Keratinocyte (primary cell): ENCODE measurements around the gene SELENOT.

Experiments used
- EZH2 ChIP-seq: IDR thresholded peaks from one replicate; pipeline ENCODE4 v1.6.1; 2012; ENCODE audit warnings: inconsistent platforms, mild to moderate bottlenecking, low read length, moderate library complexity
- TF ChIP-seq, protein P1 (sequence below), 3 experiments: IDR thresholded peaks in 1 of 3; conservative IDR thresholded peaks in 1 of 3; optimal IDR thresholded peaks in 1 of 3; 2 replicates in 2 of 3; 3 replicates in 1 of 3; pipeline versions ENCODE3 to v1.5.1; 2011; ENCODE audit warnings: low read length in 3 of 3, mild to moderate bottlenecking in 3 of 3, moderate library complexity in 2 of 3, control low read depth in 1 of 3, inconsistent platforms in 1 of 3; ENCODE audit not compliant: insufficient read depth in 2 of 3; ENCODE audit errors: extremely low read depth in 1 of 3

DNA sequence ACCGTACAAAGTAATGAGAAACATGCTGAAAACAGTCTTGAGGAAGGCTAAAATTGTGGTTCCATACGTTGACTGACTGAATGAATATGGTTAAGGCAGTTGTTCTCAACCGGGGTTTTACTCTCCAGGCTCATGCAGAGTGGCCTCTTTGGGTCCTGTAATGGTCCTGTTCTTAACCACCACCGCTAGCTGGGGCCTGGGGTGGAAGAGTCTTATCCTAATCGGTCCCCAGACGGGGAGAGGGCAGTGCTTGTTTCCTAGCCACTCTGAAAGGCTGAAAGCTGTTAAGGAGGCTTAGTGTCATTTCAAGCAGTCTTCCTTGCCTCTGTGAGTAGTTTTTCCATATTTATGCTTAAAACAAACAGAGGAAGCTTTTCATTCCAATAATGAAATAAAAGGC lies 32.0 kb downstream of the SELENOT start:
- no peak for TF ChIP-seq EZH2
- TF ChIP-seq, protein P1, sequence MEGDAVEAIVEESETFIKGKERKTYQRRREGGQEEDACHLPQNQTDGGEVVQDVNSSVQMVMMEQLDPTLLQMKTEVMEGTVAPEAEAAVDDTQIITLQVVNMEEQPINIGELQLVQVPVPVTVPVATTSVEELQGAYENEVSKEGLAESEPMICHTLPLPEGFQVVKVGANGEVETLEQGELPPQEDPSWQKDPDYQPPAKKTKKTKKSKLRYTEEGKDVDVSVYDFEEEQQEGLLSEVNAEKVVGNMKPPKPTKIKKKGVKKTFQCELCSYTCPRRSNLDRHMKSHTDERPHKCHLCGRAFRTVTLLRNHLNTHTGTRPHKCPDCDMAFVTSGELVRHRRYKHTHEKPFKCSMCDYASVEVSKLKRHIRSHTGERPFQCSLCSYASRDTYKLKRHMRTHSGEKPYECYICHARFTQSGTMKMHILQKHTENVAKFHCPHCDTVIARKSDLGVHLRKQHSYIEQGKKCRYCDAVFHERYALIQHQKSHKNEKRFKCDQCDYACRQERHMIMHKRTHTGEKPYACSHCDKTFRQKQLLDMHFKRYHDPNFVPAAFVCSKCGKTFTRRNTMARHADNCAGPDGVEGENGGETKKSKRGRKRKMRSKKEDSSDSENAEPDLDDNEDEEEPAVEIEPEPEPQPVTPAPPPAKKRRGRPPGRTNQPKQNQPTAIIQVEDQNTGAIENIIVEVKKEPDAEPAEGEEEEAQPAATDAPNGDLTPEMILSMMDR (optimal IDR thresholded peaks at IDR 0.05 in 1 of 3, IDR thresholded peaks at IDR 0.05 in 1 of 3, conservative IDR thresholded peaks at IDR 0.05 in 1 of 3; ENCODE audit: extremely low read depth in 1 of 3, insufficient read depth in 2 of 3, low read length in 3 of 3), result no peak
